Gastroesophageal sphincter (tissue), 3 donors: ENCODE results near the gene NPLOC4.

Source experiments
- CTCF ChIP-seq, 4 experiments: fragments of 200-600 bp in 2 of 4; fragments of 450-650 bp in 2 of 4; sonication (generic) in 1 of 4; IDR thresholded peaks; one replicate each; pipeline ENCODE4 v1.5.1; 2017 to 2019; ENCODE audit warnings: antibody characterized with exemption in 4 of 4, mild to moderate bottlenecking in 2 of 4, moderate library complexity in 2 of 4
- POLR2A ChIP-seq, 2 donors: fragments of 450-650 bp; IDR thresholded peaks; one replicate each; pipeline ENCODE4 v1.6.1; 2017; ENCODE audit warnings: antibody characterized with exemption in 2 of 2, mild to moderate bottlenecking in 2 of 2, moderate library complexity in 1 of 2

DNA sequence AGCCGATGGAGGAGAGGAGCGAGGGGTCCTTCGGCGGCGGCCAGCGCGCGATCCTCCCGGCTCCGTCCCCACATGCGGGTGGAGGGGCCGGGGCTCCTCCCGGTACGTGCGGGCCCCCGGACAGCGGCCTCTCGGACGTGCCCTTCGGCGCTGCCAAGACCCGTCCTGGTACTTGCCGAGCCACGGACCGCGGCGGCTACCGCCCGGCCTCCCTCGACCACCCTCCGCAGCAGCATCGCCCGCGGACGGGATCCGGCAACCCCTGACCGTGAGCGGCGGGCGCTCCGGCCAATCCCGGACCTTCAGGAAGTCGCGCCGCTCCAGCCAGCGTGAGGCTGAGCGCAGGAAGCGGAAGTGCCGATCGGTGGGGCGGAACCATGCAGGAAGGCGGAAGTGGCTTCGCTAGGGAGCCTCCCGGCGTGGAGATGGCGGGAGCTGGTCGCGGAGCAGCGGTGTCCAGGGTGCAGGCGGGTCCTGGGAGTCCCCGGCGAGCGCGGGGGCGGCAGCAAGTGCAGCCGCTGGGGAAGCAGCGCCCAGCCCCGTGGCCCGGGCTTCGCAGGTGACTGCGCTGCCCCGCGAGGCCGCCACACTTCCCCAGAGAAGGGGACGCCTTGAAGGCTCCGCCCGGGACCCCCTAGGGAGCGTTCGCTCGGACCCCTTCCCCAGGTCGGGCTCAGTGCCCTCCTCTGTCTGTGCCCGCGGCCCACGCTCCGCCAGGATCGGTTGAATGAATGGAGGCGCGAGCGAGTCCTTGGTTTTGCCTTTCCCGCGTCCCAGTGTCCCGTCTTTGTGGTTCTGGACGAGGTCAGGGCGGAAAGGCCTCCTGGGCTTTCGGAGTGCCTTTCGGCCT lies 29.7 kb upstream of the NPLOC4 start, which contains the start of the genes CCDC137 and OXLD1:
- TF ChIP-seq CTCF (IDR thresholded peaks at IDR 0.05) (no peak), POLR2A (IDR thresholded peaks at IDR 0.05) (peak; percentile 80 to 82)
